Bronchial epithelial cell (primary cell): Measurements from ENCODE around the gene FGD4. TPM values are rescaled to one million over a fixed set of nuclear protein-coding genes. Genes with fewer than 3 reads are reported as not detected.

ENCODE experiments used
- DNase-seq: peaks from one replicate; pipeline ENCODE4 v3.0.0-alpha.2; 2010; ENCODE audit warnings: low read depth
- FAIRE-seq: peaks from 2 replicates; lab custom pipeline; 2011; peaks lifted over from hg19 to GRCh38; lab: Jason Lieb, UNC
- H3K27me3 ChIP-seq: 2 replicates; pipeline ENCODE4 v1.5.1; 2011; ENCODE audit warnings: low read length; ENCODE audit not compliant: control insufficient read depth, insufficient read depth
- H3K36me3 ChIP-seq: 2 replicates; pipeline ENCODE4 v1.5.1; 2011; ENCODE audit warnings: low read length; ENCODE audit not compliant: control insufficient read depth, insufficient read depth
- H3K4me3 ChIP-seq: 2 replicates; pipeline ENCODE4 v1.5.1; 2011; ENCODE audit warnings: mild to moderate bottlenecking, low read depth, low read length, control low read depth
- total RNA-seq: library from RNA; depleted of rRNA; stranded (reverse); fragments of >200 nt; gene quantifications from 2 replicates; pipeline ENCODE4 v1.2.1, GENCODE V29; 2014
- TF ChIP-seq, protein P1 (sequence below): IDR thresholded peaks from 2 replicates; pipeline ENCODE4 v1.5.1; 2011; ENCODE audit warnings: mild to moderate bottlenecking, moderate library complexity, low read length, control low read depth, inconsistent platforms; ENCODE audit not compliant: insufficient read depth, severe bottlenecking

The FGD4 gene
- total RNA-seq, 1 donor from 2014 or later: 22.9 TPM

DNA sequence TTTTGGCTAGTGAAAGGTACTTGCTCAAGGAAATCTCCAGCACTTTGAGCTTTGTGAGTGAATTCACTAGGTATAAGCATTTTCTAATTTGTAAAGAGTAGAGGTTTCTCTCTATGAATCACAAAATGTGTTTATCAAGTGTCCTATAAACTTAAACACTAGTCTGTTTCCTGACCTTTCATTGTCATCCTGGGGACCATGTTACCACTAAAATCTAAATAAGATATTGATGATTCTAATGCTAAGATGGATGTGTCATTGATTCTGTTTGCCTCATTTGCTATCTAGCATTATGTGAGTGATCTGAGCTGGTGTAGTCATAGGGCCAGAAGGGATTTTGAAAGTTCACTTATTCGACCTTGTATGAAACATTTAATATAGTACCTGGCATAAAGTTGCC, 199.3 kb downstream of the FGD4 start:
- Histone ChIP-seq H3K36me3 (no peaks in the 10 kb centered on the region), H3K4me3 (no peak overlapping the region), H3K27me3 (no peaks in the 10 kb centered on the region)
- DNase-seq: no peak
- FAIRE-seq: no peak
- TF ChIP-seq, protein P1, sequence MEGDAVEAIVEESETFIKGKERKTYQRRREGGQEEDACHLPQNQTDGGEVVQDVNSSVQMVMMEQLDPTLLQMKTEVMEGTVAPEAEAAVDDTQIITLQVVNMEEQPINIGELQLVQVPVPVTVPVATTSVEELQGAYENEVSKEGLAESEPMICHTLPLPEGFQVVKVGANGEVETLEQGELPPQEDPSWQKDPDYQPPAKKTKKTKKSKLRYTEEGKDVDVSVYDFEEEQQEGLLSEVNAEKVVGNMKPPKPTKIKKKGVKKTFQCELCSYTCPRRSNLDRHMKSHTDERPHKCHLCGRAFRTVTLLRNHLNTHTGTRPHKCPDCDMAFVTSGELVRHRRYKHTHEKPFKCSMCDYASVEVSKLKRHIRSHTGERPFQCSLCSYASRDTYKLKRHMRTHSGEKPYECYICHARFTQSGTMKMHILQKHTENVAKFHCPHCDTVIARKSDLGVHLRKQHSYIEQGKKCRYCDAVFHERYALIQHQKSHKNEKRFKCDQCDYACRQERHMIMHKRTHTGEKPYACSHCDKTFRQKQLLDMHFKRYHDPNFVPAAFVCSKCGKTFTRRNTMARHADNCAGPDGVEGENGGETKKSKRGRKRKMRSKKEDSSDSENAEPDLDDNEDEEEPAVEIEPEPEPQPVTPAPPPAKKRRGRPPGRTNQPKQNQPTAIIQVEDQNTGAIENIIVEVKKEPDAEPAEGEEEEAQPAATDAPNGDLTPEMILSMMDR: no peak

GRCh38 chr12:32600681-32601080, 201.3 kb downstream of the FGD4 start:
- Histone ChIP-seq H3K4me3 (no peak overlapping the region), H3K27me3 (no peaks in the 10 kb centered on the region), H3K36me3 (no peaks in the 10 kb centered on the region)
- TF ChIP-seq, protein P1: no peak
- DNase-seq (no peak), FAIRE-seq (no peak)

GRCh38 chr12:32603071-32603470, 203.7 kb downstream of the FGD4 start:
- DNase-seq (no peak), FAIRE-seq (no peak)
- Histone ChIP-seq H3K36me3 (peaks cover 3% of the 10 kb centered on the region), H3K4me3 (no peak overlapping the region), H3K27me3 (no peaks in the 10 kb centered on the region)
- TF ChIP-seq, protein P1: no peak

- peaks cover 3% of the 10 kb centered on the region for H3K36me3 ChIP-seq
- TF ChIP-seq, protein P1: no peak
- H3K4me3 ChIP-seq: no peak overlapping the region
- DNase-seq (peak; percentile 25), FAIRE-seq (no peak)
- H3K27me3 ChIP-seq: no peaks in the 10 kb centered on the region
Observed at GRCh38 chr12:32603858-32604257, 204.5 kb downstream of the FGD4 start.

DNA sequence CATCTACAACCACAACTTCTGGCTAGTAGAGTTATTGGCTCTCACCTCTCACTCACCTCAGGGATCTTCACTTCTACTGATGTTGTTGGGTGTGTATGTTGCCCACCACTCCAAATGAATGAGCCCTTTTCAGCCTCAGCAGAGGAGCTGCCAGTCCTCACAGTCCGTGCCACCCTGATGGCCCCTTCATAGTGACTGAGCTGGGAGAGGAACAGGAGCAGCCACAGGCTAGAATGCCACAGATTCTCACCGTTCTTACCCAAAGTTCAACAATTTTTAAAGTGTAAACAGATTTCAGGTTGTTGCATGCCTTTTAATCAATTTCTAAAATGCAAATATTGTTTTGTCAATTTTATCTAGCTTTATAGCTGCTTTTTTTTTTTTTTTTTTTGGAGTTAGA, 205.2 kb downstream of the FGD4 start:
- DNase-seq (no peak), FAIRE-seq (no peak)
- peaks cover 3% of the 10 kb centered on the region for H3K36me3 ChIP-seq
- no peaks in the 10 kb centered on the region for H3K27me3 ChIP-seq
- no peak overlapping the region for H3K4me3 ChIP-seq
- TF ChIP-seq, protein P1: no peak

GRCh38 chr12:32605326-32606095, 206.2 kb downstream of the FGD4 start:
- H3K27me3 ChIP-seq: no peaks in the 10 kb centered on the region
- FAIRE-seq: no peak
- H3K36me3 ChIP-seq: peaks cover 4% of the 10 kb centered on the region
- H3K4me3 ChIP-seq: no peak overlapping the region
- TF ChIP-seq, protein P1: no peak
- peak; percentile 27 for DNase-seq
